K562 (cell line): Measurements from ENCODE around the gene UBAP2. TPM values are rescaled to one million over a fixed set of nuclear protein-coding genes. Genes with fewer than 3 reads are reported as not detected.

Experiments
- ATAC-seq: fragments of 200-7000 bp; cut with Tn5 transposase; 3 replicates; pipeline ENCODE4 v1.9.1; 2020; ENCODE audit warnings: moderate library complexity
- BruUV-seq: library from RNA; stranded (reverse); fragments of 400-500 nt; replicated peaks from 2 replicates; lab custom pipeline; 2021; lab: Mats Ljungman, UMichigan
- CTCF ChIA-PET: fragments of 300-600 bp; formaldehyde crosslinking; extraction: SDS; loops from one replicate; lab custom pipeline; 2021; ENCODE audit warnings: low intra/inter-chr PET ratio; lab: Yijun Ruan, JAX
- POLR2A ChIA-PET: fragments of 300-600, 350-650 bp; sonication (Branson Sonifier 250); formaldehyde crosslinking; extraction: SDS; loops from one replicate; lab custom pipeline; 2021; ENCODE audit warnings: antibody characterized with exemption, inconsistent platforms; lab: Yijun Ruan, JAX
- DNase-seq, 4 experiments: peaks; one replicate each; pipeline versions ENCODE4 v3.0.0 to v3.0.0-alpha.2; 2011 to 2018; ENCODE audit warnings: low spot score in 3 of 4, mixed read lengths in 3 of 4; ENCODE audit errors: extremely low read depth in 1 of 4
- FAIRE-seq: peaks from 2 replicates; lab custom pipeline; 2011; peaks lifted over from hg19 to GRCh38; lab: Jason Lieb, UNC
- H2AFZ ChIP-seq: 2 replicates; pipeline ENCODE4 v1.6.0; 2011; ENCODE audit warnings: low read depth, low read length, control low read depth, inconsistent platforms
- H3K27ac ChIP-seq: fragments of 200-600 bp; 3 replicates; pipeline ENCODE4 v1.8.0; 2011; ENCODE audit warnings: low read depth, mild to moderate bottlenecking, control low read depth, inconsistent platforms, low read length, moderate library complexity, mixed read lengths; ENCODE audit errors: extremely low read depth
- H3K27me3 ChIP-seq, 2 experiments: fragments of 300-600 bp in 1 of 2; 2 replicates in 1 of 2; 3 replicates in 1 of 2; pipeline versions ENCODE4 v1.6.0 to v1.8.0; 2011; ENCODE audit warnings: inconsistent platforms in 2 of 2, low read length in 2 of 2, mild to moderate bottlenecking in 1 of 2, mixed read lengths in 1 of 2, moderate library complexity in 1 of 2; ENCODE audit not compliant: control insufficient read depth in 2 of 2, insufficient read depth in 2 of 2
- H3K36me3 ChIP-seq: fragments of 300-600 bp; 3 replicates; pipeline ENCODE4 v1.8.0; 2011; ENCODE audit warnings: mild to moderate bottlenecking, low read length, inconsistent platforms; ENCODE audit not compliant: control insufficient read depth, insufficient read depth
- H3K4me1 ChIP-seq, 2 experiments: fragments of 200-600 bp in 1 of 2; replicated peaks in 1 of 2; 2 replicates in 1 of 2; 3 replicates in 1 of 2; pipeline versions ENCODE4 v1.5.1 to v1.8.0; 2011; ENCODE audit warnings: inconsistent platforms in 2 of 2, low read length in 2 of 2, mild to moderate bottlenecking in 1 of 2, mixed read lengths in 1 of 2, moderate library complexity in 1 of 2; ENCODE audit not compliant: control insufficient read depth in 2 of 2, insufficient read depth in 2 of 2
- H3K4me2 ChIP-seq: 2 replicates; pipeline ENCODE4 v1.6.1; 2011; ENCODE audit warnings: low read length, control low read depth, inconsistent platforms, mixed read lengths; ENCODE audit not compliant: insufficient read depth
- H3K4me3 ChIP-seq: fragments of 200-600 bp; sonication (generic), shearing (Covaris generic); 2 replicates; pipeline ENCODE4 v1.5.1; 2016; ENCODE audit warnings: control low read depth, inconsistent platforms
- H3K79me2 ChIP-seq: fragments of 200-600 bp; 3 replicates; pipeline ENCODE4 v1.8.0; 2011; ENCODE audit warnings: low read length, inconsistent platforms; ENCODE audit not compliant: control insufficient read depth, insufficient read depth
- H3K9ac ChIP-seq, 2 experiments: 2 replicates each; pipeline versions ENCODE4 v1.6.0 to v1.6.1; 2011; ENCODE audit warnings: low read depth in 2 of 2, low read length in 2 of 2, control low read depth in 1 of 2, inconsistent platforms in 1 of 2, mild to moderate bottlenecking in 1 of 2, mixed read lengths in 1 of 2; ENCODE audit not compliant: insufficient read depth in 1 of 2
- H3K9me1 ChIP-seq: one replicate; pipeline ENCODE4 v1.6.0; 2011; ENCODE audit warnings: inconsistent platforms, mild to moderate bottlenecking, low read length, moderate library complexity; ENCODE audit not compliant: control insufficient read depth, insufficient read depth
- H3K9me3 ChIP-seq: replicated peaks from 2 replicates; pipeline ENCODE4 v1.5.1; 2011; ENCODE audit warnings: low read depth, low read length, inconsistent platforms; ENCODE audit not compliant: control insufficient read depth, insufficient read depth
- H4K20me1 ChIP-seq: replicated peaks from 2 replicates; pipeline ENCODE4 v1.6.1; 2011; ENCODE audit warnings: low read length, inconsistent platforms, mixed read lengths; ENCODE audit not compliant: control insufficient read depth, insufficient read depth
- CC2D1A ChIP-seq: fragments of 450-650 bp; IDR thresholded peaks from 2 replicates; pipeline ENCODE4 v1.6.1; 2017; ENCODE audit warnings: mild to moderate bottlenecking
- CHD1 ChIP-seq: fragments of 200-600 bp; sonication (generic); IDR thresholded peaks from one replicate; pipeline ENCODE4 v1.6.1; 2012; ENCODE audit warnings: mild to moderate bottlenecking, moderate library complexity, low read length, inconsistent platforms
- MTA2 ChIP-seq: fragments of 450-650 bp; IDR thresholded peaks from 2 replicates; pipeline ENCODE4 v1.6.1; 2016; ENCODE audit warnings: low read depth
- MTA3 ChIP-seq: fragments of 450-650 bp; formaldehyde crosslinking; IDR thresholded peaks from 2 replicates; pipeline ENCODE4 v1.6.1; 2017; ENCODE audit warnings: mild to moderate bottlenecking, borderline replicate concordance
- NRF1 ChIP-seq, 2 experiments: fragments of 450-650 bp; IDR thresholded peaks in 1 of 2; conservative IDR thresholded peaks in 1 of 2; 2 replicates each; pipeline ENCODE4 v1.6.1; 2014; ENCODE audit warnings: mild to moderate bottlenecking in 2 of 2
- SMARCB1 ChIP-seq: IDR thresholded peaks from 2 replicates; pipeline ENCODE4 v1.6.1; 2011; ENCODE audit warnings: improper control_type of control experiment, low read depth; ENCODE audit not compliant: insufficient read length
- TEAD2 ChIP-seq: fragments of 450-650 bp; IDR thresholded peaks from 2 replicates; pipeline ENCODE4 v1.6.1; 2016; ENCODE audit warnings: missing genetic modification characterization, control low read depth, missing compliant biosample characterization
- ZNF134 ChIP-seq: fragments of 250-450 bp; sonication (Bioruptor Pico); conservative IDR thresholded peaks from 2 replicates; pipeline ENCODE4 v1.4.0; 2020
- ZNF695 ChIP-seq: fragments of 450-650 bp; formaldehyde crosslinking; IDR thresholded peaks from 2 replicates; pipeline ENCODE4 v1.4.0; 2020; ENCODE audit warnings: mild to moderate bottlenecking, moderate library complexity
- WGBS: fragments of 100-300 bp; shearing (Covaris generic); methylation state at CpG from one replicate; pipeline ENCODE4 v1.1.6; 2016; ENCODE audit warnings: low coverage, mixed read lengths; ENCODE audit not compliant: insufficient coverage; ENCODE audit errors: missing lambda C conversion rate; 5-methylcytosine and 5-hydroxymethylcytosine counted together
- in situ Hi-C: fragments of 300-500 bp; cut with MboI; formaldehyde crosslinking; loops from 4 replicates; pipeline ENCODE4 v1.15.0; 2018; ENCODE audit warnings: inconsistent platforms, mixed read lengths
- intact Hi-C: fragments of 100-400 bp; cut with micrococcal nuclease; formaldehyde crosslinking; loops from 2 replicates; pipeline ENCODE4 v1.14.2; 2022
- polyA plus RNA-seq, 8 experiments: library from polyadenylated mRNA; depleted of rRNA in 4 of 8; stranded (reverse) in 5 of 8; unstranded in 3 of 8; fragments of >200 nt; fragmentation: Nextera tagmentation in 2 of 8; fragmentation: Illumina TruSeq in 1 of 8; extraction: Ambion mirVana in 2 of 8; extraction: Trizol in 1 of 8; gene quantifications; 2 replicates each; pipeline versions ENCODE4 v1.2.1 to v1.2.3, GENCODE V29; 2011 to 2014; ENCODE audit warnings: inconsistent platforms in 1 of 8, missing spikeins in 1 of 8
- total RNA-seq, 7 experiments: library from RNA; depleted of rRNA in 6 of 7; stranded (reverse); fragments of >200 nt in 6 of 7; fragmentation: Illumina TruSeq in 2 of 7; extraction: Trizol in 2 of 7; gene quantifications; 2 replicates each; pipeline versions ENCODE4 v1.2.1 to v1.2.3, GENCODE V29; 2011 to 2021; ENCODE audit warnings: low replicate concordance in 1 of 7

Gene UBAP2
- total and polyA plus RNA-seq, 9 of the 15 experiments (the other 6 are each of a cell fraction or from before 2014, with no cell fraction given), result 8.7 to 47.9 (median 18.7) TPM

DNA sequence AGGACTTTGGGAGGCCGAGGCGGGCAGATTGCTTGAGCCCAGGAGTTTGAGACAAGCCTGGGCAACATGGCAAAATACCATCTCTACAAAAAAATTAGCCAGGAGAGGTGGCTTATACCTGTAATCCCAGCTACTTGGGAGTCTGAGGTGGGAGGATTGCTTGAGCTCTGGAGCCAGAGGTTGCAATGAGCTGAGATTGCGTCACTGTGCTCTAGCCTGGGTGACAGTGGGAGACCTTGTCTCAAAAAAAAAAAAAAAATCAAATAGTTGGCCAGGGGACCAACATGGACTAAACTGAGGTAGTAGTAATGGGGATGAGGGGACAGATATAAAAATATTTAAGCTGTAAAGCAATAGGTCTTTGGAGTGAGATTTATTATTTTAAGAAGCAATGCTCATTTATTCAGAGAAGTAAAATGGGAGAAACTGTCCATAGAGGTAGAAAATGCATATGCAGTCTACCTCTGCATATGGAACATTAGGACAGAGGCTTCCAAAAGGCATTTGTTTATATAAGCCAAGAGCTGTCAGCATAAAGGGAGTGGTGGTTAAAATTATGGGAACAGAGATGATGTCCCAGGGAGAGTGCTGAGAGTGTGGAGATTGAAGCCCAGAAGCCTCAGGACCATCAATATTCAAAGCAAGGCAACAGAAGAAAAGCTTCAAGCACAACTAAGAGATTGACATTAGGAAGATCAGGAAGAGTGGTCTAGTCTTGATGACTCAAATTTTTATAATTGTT is 133.6 kb downstream of the UBAP2 start:
- H3K9me3 ChIP-seq, result no peaks in the 10 kb centered on the region
- no peaks in the 10 kb centered on the region for H3K27me3 ChIP-seq
- BruUV-seq, result no TSS peak
- in situ Hi-C loops (no loop called here), intact Hi-C loops (loop anchor here (10.0 kb wide), 1 partner anchor 100 kb away; the partner anchor contains the start of gene UBE2R2)
- H3K4me2 ChIP-seq, result no peak overlapping the region
- no peaks in the 10 kb centered on the region for H3K9me1 ChIP-seq
- ChIA-PET POLR2A (interaction anchor here (1.3 kb wide), 1 partner anchor 10 kb away, joined by 3 read pairs; no protein-coding TSS in a partner anchor), CTCF (no interaction called here)
- TF ChIP-seq CC2D1A, result no peak
- no peak for TF ChIP-seq TEAD2
- TF ChIP-seq MTA3, result no peak
- no peak for TF ChIP-seq SMARCB1
- no peak for TF ChIP-seq CHD1
- no peak for TF ChIP-seq MTA2
- TF ChIP-seq ZNF134 (CRISPR knock-in tag), result no peak
- TF ChIP-seq NRF1 (conservative IDR thresholded peaks at IDR 0.05 in 1 of 2, IDR thresholded peaks at IDR 0.05 in 1 of 2), result no peak
- TF ChIP-seq ZNF695, result no peak
- no peak for DNase-seq
- H3K4me3 ChIP-seq, result no peak overlapping the region
- H3K79me2 ChIP-seq, result no peaks in the 10 kb centered on the region
- H3K4me1 ChIP-seq, result no peaks in the 10 kb centered on the region
- no peak overlapping the region for H3K9ac ChIP-seq
- peaks cover 70% of the 10 kb centered on the region; the same call in 2 of the 3 replicates for H3K36me3 ChIP-seq
- no peaks in the 10 kb centered on the region; the same call in 1 of the 2 replicates for H4K20me1 ChIP-seq
- FAIRE-seq, result no peak
- ATAC-seq, result no peak
- no peak overlapping the region for H2AFZ ChIP-seq
- H3K27ac ChIP-seq, result no peak overlapping the region
- WGBS, result no CpG with 5 or more reads among the region's 3 CpGs
